Left hindlimb (tissue), 1 donor: ENCODE data around the gene GASK1A.

Experiments used
- DNase-seq: peaks from one replicate; pipeline ENCODE4 v3.0.0-alpha.2; 2018

The GASK1A gene

GRCh38 chr3:43015572-43015971 is 36.5 kb downstream of the GASK1A start:
- no peak for DNase-seq

DNA sequence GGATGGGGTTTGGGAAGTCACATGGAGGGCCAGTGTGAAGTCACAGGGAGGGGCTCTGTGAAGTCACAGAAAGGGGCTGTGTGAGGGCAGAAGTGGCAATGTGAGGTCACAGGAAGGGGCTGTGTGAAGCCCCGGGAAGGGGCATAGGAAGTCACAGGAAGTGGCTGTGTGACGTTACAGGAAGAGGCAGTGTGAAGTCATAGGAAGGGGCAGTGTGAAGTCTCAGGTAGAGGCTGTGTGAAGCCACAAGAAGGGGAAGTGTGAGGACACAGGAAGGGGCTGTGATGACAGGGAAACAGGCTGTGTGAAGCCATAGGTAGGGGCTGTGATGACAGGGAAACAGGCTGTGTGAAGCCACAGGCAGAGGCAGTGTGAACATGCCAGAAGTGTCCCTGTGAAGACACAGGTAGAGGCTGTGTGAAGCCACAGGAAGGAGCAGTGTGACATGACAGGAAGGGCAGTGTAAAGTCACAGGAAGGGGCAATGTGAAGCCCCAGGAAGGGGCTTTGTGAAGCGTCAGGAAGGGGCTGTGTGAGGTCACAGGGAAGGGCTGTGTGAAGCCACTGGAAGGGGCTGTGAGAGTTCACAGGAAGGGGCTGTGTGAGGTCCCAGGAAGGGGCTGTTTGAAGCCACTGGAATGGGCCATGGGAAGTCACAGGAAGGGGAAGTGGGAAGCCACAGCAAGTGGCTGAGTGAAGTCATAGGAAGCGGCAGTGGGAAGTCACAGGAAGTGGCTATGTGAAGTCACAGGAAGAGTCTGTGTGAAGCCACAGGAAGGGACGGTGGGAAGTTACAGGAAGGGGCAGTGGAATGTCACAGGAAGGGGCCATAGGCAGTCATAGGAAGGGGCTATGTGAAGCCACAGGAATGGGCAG is 37.1 kb downstream of the GASK1A start:
- no peak for DNase-seq

- DNase-seq = no peak
Measured at GRCh38 chr3:43017004-43017403, 37.9 kb downstream of the GASK1A start.

GRCh38 chr3:43017593-43018195 is 38.6 kb downstream of the GASK1A start:
- DNase-seq = no peak

- no peak for DNase-seq
Measured at GRCh38 chr3:43018246-43018645, 39.1 kb downstream of the GASK1A start.

- DNase-seq = no peak
Measured at GRCh38 chr3:43019006-43019809, 40.1 kb downstream of the GASK1A start.

DNA sequence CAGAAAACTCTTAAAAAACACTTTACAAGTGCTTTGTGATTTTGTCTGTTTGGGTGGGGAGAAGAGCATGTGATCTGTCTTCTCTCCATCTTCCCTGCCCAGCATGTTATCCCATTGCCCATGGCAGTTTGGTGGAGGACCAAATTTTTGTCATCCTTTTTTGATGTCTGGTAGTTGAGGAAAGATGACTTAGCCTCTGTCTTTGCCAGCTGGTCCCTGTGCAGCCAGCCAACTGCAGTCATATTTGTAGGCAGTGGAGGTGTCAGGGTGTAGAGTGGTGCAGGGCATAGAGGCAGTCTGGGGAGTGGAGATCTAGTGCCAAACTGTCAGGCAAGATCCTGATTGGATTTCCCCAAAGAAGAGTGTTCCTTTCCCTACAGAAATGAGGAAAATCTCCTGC is 40.7 kb downstream of the GASK1A start:
- DNase-seq = no peak

DNA sequence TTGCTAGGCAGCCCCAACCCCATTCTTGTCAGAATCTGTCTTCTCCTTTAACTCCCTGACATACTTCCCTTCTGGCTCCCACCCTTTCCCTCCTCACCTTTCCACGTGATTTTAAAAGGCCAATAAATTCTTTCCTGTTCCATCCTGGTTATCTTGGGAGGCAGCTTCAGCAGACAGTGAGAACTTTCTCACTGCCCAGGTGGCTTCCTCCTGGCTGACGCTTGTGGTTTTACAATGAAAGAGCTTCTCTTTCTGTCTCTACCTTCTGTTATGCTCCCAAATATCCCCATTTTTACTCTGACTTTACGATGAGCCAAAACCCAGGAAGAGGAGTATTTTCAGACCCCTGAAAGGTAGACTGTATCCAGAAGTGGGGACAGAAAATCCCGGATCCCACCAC is 42.1 kb downstream of the GASK1A start:
- DNase-seq = no peak

DNA sequence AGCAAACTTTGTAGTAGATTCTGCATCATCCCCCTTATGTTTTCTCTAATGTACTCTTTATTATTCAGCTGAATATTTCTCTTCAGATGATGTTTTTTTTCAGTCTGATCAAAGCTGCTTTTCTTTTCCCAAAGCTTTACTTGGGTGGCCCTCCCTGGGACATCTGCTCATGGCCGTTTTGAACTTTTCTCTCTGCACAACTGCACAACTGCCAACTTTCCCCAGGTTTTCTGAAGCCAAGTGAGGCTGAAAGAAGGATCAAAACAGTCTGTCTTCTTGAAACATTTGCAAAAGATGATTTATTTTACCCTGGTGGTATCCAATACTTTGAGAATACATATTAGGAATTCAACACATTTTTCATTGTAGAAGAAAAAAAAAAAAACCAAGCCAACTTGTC is 43.0 kb downstream of the GASK1A start:
- DNase-seq = no peak

DNA sequence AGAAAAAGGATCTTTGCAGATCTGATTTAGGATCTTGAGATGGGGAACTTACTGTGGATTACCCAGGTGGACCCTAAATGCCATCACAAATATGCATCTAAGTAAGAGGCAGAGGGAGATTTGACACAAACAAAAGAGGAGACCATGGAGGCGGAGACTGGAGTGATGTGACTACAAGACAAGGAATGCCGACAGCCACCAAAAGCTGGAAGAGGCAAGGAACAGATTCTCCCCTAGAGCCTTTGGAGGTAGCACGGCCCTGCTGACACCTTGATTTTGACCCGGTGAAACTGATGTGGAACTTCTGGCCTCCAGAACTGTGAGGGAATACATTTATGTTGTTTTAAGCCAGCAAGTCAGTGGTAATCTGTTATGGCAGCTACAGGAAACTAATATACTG is 44.0 kb downstream of the GASK1A start:
- no peak for DNase-seq

- DNase-seq = no peak
Measured at GRCh38 chr3:43023746-43024145, 44.6 kb downstream of the GASK1A start.

- DNase-seq = no peak
Measured at GRCh38 chr3:43024181-43024885, 45.2 kb downstream of the GASK1A start.

GRCh38 chr3:43025423-43025822 is 46.3 kb downstream of the GASK1A start:
- DNase-seq = no peak

DNA sequence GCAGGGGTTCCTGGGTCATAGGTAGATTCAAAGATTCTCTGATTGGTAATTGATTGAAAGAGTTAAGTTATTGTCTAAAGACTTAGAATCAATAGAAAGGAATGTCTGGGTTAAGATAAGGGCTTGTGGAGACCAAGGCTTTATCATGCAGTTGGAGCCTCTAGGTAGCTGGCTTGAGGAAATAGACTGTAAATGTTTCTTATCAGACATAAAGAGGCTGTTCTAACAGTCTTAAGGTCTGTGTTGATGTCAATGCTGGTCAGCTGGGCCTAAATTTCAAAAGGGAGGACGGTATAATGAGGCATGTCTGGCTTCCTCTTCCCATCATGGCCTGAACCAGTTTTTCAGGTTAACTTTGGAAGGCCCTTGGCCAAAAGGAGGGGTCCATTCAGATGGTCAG is 48.9 kb downstream of the GASK1A start:
- no peak for DNase-seq

DNA sequence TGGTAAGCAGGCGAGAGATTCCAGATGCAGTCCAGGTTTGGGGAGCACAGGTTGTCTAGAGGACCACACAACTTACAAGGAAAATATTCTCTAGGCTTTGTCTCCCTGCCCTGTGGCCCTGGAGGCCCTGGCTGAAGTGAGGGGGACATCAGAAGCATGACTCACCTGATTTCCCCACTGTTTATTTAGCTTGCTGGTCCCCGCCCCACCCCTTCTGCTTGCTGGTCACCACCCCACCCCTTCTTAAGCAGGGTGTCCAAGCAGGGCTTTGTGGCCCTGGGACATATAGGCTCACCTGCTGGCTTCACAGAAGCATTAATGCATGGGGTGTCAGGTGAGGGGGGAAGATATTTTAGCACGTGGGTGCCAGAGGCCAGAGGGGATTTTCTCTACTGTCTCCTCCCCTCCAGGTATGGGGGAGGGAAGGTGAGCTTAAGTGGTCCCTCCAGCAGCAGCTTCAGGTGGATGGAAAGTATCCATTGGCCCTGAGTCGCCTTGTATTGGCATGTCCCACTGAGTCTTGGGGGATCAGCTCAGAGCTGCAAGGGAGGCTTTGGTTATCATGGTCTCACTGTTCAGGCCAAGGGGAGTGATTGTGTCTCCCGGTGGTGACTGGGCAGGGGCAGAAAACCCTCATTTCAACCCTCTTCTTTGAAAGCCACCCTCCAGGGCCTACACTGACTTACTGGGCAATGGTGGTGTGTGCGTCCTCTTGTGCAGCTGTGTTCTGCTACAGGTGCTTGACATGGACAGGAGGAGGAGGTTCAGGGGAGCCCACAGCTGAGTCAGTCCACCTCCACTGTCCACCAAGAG is 49.8 kb downstream of the GASK1A start:
- no peak for DNase-seq

- no peak for DNase-seq
Measured at GRCh38 chr3:43030162-43030935, 51.2 kb downstream of the GASK1A start.

DNA sequence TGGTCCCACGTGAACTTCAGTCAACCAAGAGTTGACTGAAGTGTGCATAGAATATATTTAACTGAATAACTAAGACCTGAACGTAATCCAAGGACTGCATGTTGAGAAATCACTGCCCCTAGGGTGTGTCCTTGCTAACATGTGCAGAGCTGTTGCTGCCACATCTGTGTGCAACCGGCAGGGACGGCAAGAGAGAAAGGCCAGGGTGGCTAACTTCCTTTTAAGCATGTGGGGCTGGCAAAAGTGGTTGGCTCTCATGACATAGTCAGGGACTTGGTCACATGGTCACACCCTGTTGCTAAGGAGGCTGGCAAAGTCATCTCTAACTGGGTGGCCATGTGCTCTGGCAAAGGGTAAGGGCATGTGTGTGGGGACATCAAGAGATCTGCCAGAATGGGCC is 52.4 kb downstream of the GASK1A start:
- no peak for DNase-seq

- DNase-seq = no peak
Measured at GRCh38 chr3:43031889-43032545, 52.9 kb downstream of the GASK1A start.

- no peak for DNase-seq
Measured at GRCh38 chr3:43032646-43033628, 53.8 kb downstream of the GASK1A start.

DNA sequence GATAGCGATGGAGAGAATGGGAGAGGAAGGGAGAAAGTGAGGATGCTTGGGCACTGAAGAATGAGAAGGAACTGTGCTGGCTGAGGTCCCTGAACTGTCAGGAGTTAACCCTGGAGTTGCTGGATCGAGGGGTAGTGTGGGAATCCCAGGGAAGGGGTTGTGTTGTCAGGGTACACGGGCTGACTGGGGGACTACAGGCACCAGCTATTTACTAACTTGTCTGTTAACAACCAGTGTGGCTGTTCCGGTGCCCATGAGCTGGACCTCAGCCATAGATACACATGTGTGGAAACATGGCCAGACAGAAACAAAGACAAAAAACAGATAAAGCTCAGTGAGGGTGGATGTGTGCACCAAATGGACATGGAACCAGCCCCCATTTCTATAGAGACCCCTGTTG is 55.1 kb downstream of the GASK1A start:
- no peak for DNase-seq
